Neural cell (in vitro differentiated cells): Measurements from ENCODE around the gene GZF1.

Experiments
- POLR2AphosphoS5 ChIP-seq: IDR thresholded peaks from 2 replicates; pipeline ENCODE4 v1.6.1; 2012
- SMC3 ChIP-seq: fragments of 450-650 bp; conservative IDR thresholded peaks from 2 replicates; pipeline ENCODE4 v1.6.1; 2014; ENCODE audit warnings: antibody characterized with exemption, mild to moderate bottlenecking, moderate library complexity; ENCODE audit not compliant: poor library complexity
- TF ChIP-seq, protein P1 (sequence below): fragments of 450-650 bp; IDR thresholded peaks from 2 replicates; pipeline ENCODE4 v1.5.1; 2014; ENCODE audit warnings: antibody characterized with exemption, mild to moderate bottlenecking, moderate library complexity; ENCODE audit not compliant: poor library complexity, severe bottlenecking

DNA sequence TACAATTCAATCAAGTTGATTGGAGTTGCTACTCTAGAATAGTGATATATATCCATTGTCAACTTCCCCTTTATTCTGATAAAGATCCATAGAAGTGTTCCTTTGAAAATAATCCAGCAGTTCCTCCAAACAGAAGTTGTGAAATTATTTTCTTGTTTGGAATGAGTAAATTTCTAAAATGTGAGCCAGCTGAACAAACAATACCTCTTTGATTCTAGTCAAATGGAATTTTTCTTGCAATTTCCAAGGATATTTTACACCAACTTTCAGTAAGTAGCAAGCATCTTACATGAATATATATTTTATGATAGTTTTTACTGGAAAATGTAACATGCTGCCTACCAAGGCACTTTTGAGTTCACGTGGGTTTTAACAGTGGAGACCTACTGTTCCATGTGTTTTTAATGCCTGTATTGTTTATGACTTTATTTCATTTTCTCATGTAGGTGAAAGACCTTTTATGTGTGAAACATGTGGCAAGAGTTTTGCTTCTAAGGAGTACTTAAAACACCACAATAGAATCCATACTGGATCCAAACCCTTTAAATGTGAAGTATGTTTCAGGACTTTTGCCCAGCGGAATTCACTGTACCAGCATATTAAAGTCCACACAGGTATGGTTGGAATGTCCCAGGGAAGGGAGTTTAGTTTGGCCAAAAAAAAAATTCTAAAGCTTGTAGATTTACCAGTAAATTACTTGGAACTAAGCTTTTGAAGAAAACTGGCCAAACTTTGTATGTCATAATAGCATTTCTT, 6.5 kb downstream of the GZF1 start:
- TF ChIP-seq, protein P1, sequence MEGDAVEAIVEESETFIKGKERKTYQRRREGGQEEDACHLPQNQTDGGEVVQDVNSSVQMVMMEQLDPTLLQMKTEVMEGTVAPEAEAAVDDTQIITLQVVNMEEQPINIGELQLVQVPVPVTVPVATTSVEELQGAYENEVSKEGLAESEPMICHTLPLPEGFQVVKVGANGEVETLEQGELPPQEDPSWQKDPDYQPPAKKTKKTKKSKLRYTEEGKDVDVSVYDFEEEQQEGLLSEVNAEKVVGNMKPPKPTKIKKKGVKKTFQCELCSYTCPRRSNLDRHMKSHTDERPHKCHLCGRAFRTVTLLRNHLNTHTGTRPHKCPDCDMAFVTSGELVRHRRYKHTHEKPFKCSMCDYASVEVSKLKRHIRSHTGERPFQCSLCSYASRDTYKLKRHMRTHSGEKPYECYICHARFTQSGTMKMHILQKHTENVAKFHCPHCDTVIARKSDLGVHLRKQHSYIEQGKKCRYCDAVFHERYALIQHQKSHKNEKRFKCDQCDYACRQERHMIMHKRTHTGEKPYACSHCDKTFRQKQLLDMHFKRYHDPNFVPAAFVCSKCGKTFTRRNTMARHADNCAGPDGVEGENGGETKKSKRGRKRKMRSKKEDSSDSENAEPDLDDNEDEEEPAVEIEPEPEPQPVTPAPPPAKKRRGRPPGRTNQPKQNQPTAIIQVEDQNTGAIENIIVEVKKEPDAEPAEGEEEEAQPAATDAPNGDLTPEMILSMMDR: no peak
- TF ChIP-seq POLR2AphosphoS5 (no peak), SMC3 (no peak)
